CD4-positive, alpha-beta T cell treated with Interleukin-6 at 100 ng/mL for 8 hours (primary cell): ENCODE data around the gene AFDN.

ENCODE experiments used
- DNase-seq: peaks from one replicate; pipeline ENCODE4 v3.0.0-alpha.2; 2020; ENCODE audit warnings: mixed read lengths, low spot score

Gene AFDN

GRCh38 chr6:168021581-168021980 lies 194.9 kb downstream of the AFDN start:
- no peak for DNase-seq
